HepG2 (cell line): ENCODE results near the gene NPBWR2. TPM values are rescaled to one million over a fixed set of nuclear protein-coding genes. Genes with fewer than 3 reads are reported as not detected.

Experiments used
- AGO2 ChIP-seq: fragments of 200-400 bp; formaldehyde crosslinking; optimal IDR thresholded peaks from 2 replicates; pipeline ENCODE3; 2017; ENCODE audit warnings: mild to moderate bottlenecking, low read depth, low read length, moderate library complexity
- ELF1 ChIP-seq: sonication (generic); formaldehyde crosslinking; IDR thresholded peaks from 2 replicates; pipeline ENCODE4 v1.4.0; 2020; ENCODE audit warnings: missing genetic modification reagents
- FOXC1 ChIP-seq: sonication (generic); formaldehyde crosslinking; IDR thresholded peaks from 2 replicates; pipeline ENCODE4 v1.8.0; 2022; ENCODE audit warnings: mild to moderate bottlenecking, missing genetic modification reagents, borderline replicate concordance
- HNRNPL ChIP-seq: fragments of 200-400 bp; formaldehyde crosslinking; IDR thresholded peaks from 2 replicates; pipeline ENCODE4 v1.6.1; 2017; ENCODE audit warnings: mild to moderate bottlenecking, low read depth, low read length
- HNRNPUL1 ChIP-seq: fragments of 200-400 bp; formaldehyde crosslinking; IDR thresholded peaks from 2 replicates; pipeline ENCODE4 v1.6.1; 2017; ENCODE audit warnings: low read depth, mild to moderate bottlenecking, low read length, moderate library complexity
- LCORL ChIP-seq, 2 experiments: fragments of 450-650 bp in 1 of 2; sonication (generic) in 1 of 2; formaldehyde crosslinking in 1 of 2; IDR thresholded peaks; 2 replicates each; pipeline versions ENCODE4 v1.5.0 to v1.6.1; 2017 to 2020; ENCODE audit warnings: antibody characterized with exemption in 1 of 2, missing genetic modification reagents in 1 of 2
- MED8 ChIP-seq: sonication (generic); formaldehyde crosslinking; IDR thresholded peaks from 2 replicates; pipeline ENCODE4 v1.8.1; 2023; ENCODE audit warnings: mild to moderate bottlenecking, missing genetic modification reagents; ENCODE audit not compliant: insufficient replicate concordance
- NFE2L1 ChIP-seq: sonication (generic); formaldehyde crosslinking; IDR thresholded peaks from 2 replicates; pipeline ENCODE4 v1.4.0; 2020; ENCODE audit warnings: missing genetic modification reagents, mild to moderate bottlenecking, borderline replicate concordance
- RFX1 ChIP-seq: fragments of 450-650 bp; IDR thresholded peaks from 2 replicates; pipeline ENCODE4 v1.6.1; 2017
- RXRA ChIP-seq: sonication (generic); formaldehyde crosslinking; IDR thresholded peaks from 2 replicates; pipeline ENCODE4 v1.5.1; 2020; ENCODE audit warnings: missing genetic modification reagents
- RXRB ChIP-seq: IDR thresholded peaks from 2 replicates; pipeline ENCODE4 v1.6.1; 2016; ENCODE audit warnings: borderline replicate concordance, missing genetic modification reagents, missing compliant biosample characterization
- SOX13 ChIP-seq, 3 experiments: fragments of 450-650 bp in 1 of 3; sonication (generic) in 1 of 3; formaldehyde crosslinking in 1 of 3; IDR thresholded peaks in 2 of 3; conservative IDR thresholded peaks in 1 of 3; 2 replicates each; pipeline versions ENCODE4 v1.5.0 to v1.6.1; 2016 to 2020; ENCODE audit warnings: antibody characterized with exemption in 1 of 3, mild to moderate bottlenecking in 1 of 3, missing compliant biosample characterization in 1 of 3, missing genetic modification reagents in 1 of 3, moderate library complexity in 1 of 3
- ZEB1 ChIP-seq: IDR thresholded peaks from 2 replicates; pipeline ENCODE4 v1.6.1; 2012; ENCODE audit warnings: mild to moderate bottlenecking, low read depth, inconsistent platforms; ENCODE audit not compliant: insufficient replicate concordance
- ZNF136 ChIP-seq: sonication (generic); formaldehyde crosslinking; IDR thresholded peaks from 2 replicates; pipeline ENCODE4 v1.8.1; 2022; ENCODE audit warnings: low read depth, mild to moderate bottlenecking, moderate library complexity, missing genetic modification reagents
- ZNF292 ChIP-seq: sonication (generic); formaldehyde crosslinking; IDR thresholded peaks from 2 replicates; pipeline ENCODE4 v1.8.1; 2022; ENCODE audit warnings: mild to moderate bottlenecking, low read depth, missing genetic modification reagents, borderline replicate concordance
- ZNF33A ChIP-seq: sonication (generic); formaldehyde crosslinking; IDR thresholded peaks from 2 replicates; pipeline ENCODE4 v1.5.1; 2020; ENCODE audit warnings: missing genetic modification reagents, mild to moderate bottlenecking, moderate library complexity, borderline replicate concordance
- ZNF547 ChIP-seq: sonication (generic); formaldehyde crosslinking; IDR thresholded peaks from 2 replicates; pipeline ENCODE4 v1.5.1; 2020; ENCODE audit warnings: mild to moderate bottlenecking, missing genetic modification reagents
- ZSCAN20 ChIP-seq: sonication (generic); formaldehyde crosslinking; IDR thresholded peaks from 2 replicates; pipeline ENCODE4 v1.4.0; 2020; ENCODE audit warnings: missing genetic modification reagents, mild to moderate bottlenecking, borderline replicate concordance
- ZZZ3 ChIP-seq: sonication (generic); formaldehyde crosslinking; IDR thresholded peaks from 2 replicates; pipeline ENCODE4 v1.4.0; 2020; ENCODE audit warnings: missing genetic modification reagents, mild to moderate bottlenecking, borderline replicate concordance
- polyA plus RNA-seq, 8 experiments: library from polyadenylated mRNA; depleted of rRNA in 3 of 8; stranded (reverse) in 7 of 8; unstranded in 1 of 8; fragments of >200 nt; fragmentation: Illumina TruSeq in 4 of 8; extraction: Trizol in 4 of 8; gene quantifications; 2 replicates each; pipeline versions ENCODE4 v1.2.1 to v1.2.3, GENCODE V29; 2011 to 2016; ENCODE audit warnings: low read depth in 4 of 8, missing spikeins in 1 of 8, mixed read lengths in 1 of 8; ENCODE audit not compliant: insufficient read depth in 1 of 8
- total RNA-seq, 5 experiments: library from RNA; depleted of rRNA; stranded (reverse); fragments of >200 nt; fragmentation: Illumina TruSeq; extraction: Trizol; gene quantifications; 2 replicates each; pipeline ENCODE4 v1.2.3, GENCODE V29; 2016; ENCODE audit warnings: low read depth in 1 of 5
- TF ChIP-seq, protein P1 (sequence below): sonication (generic); formaldehyde crosslinking; IDR thresholded peaks from 2 replicates; pipeline ENCODE4 v1.8.0; 2022; ENCODE audit warnings: missing genetic modification reagents, mild to moderate bottlenecking, inconsistent platforms, borderline replicate concordance
- TF ChIP-seq, protein P2 (sequence below): sonication (generic); formaldehyde crosslinking; IDR thresholded peaks from 2 replicates; pipeline ENCODE4 v1.5.0; 2020; ENCODE audit warnings: missing genetic modification reagents
- TF ChIP-seq, protein P3 (sequence below): sonication (generic); formaldehyde crosslinking; IDR thresholded peaks from 2 replicates; pipeline ENCODE4 v1.4.0; 2020; ENCODE audit warnings: missing genetic modification reagents
- TF ChIP-seq, protein P4 (sequence below): IDR thresholded peaks from 2 replicates; pipeline ENCODE4 v1.6.1; 2016; ENCODE audit warnings: mild to moderate bottlenecking, missing biosample characterization, missing genetic modification reagents

NPBWR2 gene
- total and polyA plus RNA-seq, 2 of the 13 experiments (the other 11 are each of a cell fraction or from before 2014, with no cell fraction given), result not detected

DNA sequence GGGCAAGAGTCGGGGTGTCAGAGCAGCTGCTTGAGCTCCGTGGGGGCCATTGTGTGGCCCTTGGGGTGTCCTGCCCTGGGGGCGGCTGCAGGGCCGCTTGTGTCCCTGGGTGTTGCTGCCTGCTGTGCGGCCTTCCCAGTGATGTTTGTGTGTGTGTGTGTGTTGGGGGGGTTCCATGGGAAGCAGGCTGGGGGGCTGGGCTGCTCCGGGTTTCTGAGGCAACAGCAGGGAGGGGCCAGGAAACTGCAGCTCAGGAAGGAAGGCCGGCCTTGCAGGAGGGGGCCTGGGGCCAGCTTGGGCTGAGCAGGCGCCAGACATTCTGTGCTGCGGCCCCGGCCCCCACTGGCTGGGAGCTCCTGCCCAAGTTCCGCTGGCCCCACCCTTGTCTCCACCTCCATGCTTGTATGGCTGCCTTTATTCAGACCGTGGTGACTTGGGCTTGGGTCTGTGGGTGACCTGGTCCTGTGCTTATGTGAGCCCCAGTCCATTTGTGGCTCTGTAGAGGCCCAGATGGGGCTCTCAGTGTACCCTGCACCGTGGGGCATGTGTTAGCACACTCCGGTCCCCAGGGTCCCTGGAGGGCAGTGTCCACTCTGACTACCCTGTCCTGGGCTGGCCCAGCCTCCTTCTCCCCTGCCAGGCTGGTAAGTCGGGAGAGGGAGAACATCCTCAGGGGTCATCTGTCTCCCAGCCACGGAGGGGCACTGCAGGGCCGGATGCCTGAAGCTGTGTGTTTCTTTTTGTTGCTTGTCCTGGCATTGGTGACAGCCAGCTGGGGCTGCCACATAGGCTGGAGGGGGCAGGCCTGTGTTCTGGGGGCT is 53.3 kb downstream of the NPBWR2 start (continued):
- TF ChIP-seq LCORL (IDR thresholded peaks at IDR 0.05) (0 out of 2 replicates have a peak, but pooled peaks have one; percentile 18), LCORL (CRISPR knock-in tag; IDR thresholded peaks at IDR 0.05) (peak; percentile 96), RXRB (CRISPR knock-in tag) (peak; percentile 77), HNRNPL (peak; percentile 94), ZNF547 (no peak; the same call in 1 of the 2 replicates), NFE2L1 (CRISPR knock-in tag) (no peak), SOX13 (IDR thresholded peaks at IDR 0.05) (no peak; the same call in 1 of the 2 replicates), SOX13 (CRISPR knock-in tag; conservative IDR thresholded peaks at IDR 0.05 in 1 of 2, IDR thresholded peaks at IDR 0.05 in 1 of 2) (peak in 1 of 2 experiments; percentile 50; a peak in 1 of 4 replicates), HNRNPUL1 (no peak), AGO2 (peak; percentile 42), ZZZ3 (CRISPR knock-in tag) (no peak; the same call in 1 of the 2 replicates), ZSCAN20 (CRISPR knock-in tag) (peak; percentile 84; the same call in 1 of the 2 replicates), ZEB1 (no peak), ELF1 (CRISPR knock-in tag) (peak; percentile 67), RXRA (CRISPR knock-in tag) (peak; percentile 84), RFX1 (no peak), ZNF292 (CRISPR knock-in tag) (peak; percentile 77; the same call in 1 of the 2 replicates), MED8 (CRISPR knock-in tag) (no peak), ZNF136 (CRISPR knock-in tag) (no peak; the same call in 1 of the 2 replicates), ZNF33A (no peak), FOXC1 (CRISPR knock-in tag) (peak; percentile 98)
- TF ChIP-seq, protein P1, sequence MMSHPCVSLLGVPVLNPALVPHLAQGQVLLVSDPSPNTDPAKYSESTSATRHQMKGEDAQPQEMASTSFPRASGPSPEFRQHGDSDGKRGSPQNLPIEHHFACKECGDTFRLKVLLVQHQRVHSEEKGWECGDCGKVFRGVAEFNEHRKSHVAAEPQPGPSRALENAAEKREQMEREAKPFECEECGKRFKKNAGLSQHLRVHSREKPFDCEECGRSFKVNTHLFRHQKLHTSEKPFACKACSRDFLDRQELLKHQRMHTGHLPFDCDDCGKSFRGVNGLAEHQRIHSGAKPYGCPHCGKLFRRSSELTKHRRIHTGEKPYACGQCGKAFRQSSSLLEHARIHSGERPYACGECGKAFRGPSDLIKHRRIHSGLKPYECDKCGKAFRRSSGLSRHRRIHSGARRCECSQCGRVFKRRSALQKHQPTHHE (CRISPR knock-in tag), result peak; percentile 67; the same call in 1 of the 2 replicates
- TF ChIP-seq, protein P2, sequence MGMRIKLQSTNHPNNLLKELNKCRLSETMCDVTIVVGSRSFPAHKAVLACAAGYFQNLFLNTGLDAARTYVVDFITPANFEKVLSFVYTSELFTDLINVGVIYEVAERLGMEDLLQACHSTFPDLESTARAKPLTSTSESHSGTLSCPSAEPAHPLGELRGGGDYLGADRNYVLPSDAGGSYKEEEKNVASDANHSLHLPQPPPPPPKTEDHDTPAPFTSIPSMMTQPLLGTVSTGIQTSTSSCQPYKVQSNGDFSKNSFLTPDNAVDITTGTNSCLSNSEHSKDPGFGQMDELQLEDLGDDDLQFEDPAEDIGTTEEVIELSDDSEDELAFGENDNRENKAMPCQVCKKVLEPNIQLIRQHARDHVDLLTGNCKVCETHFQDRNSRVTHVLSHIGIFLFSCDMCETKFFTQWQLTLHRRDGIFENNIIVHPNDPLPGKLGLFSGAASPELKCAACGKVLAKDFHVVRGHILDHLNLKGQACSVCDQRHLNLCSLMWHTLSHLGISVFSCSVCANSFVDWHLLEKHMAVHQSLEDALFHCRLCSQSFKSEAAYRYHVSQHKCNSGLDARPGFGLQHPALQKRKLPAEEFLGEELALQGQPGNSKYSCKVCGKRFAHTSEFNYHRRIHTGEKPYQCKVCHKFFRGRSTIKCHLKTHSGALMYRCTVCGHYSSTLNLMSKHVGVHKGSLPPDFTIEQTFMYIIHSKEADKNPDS (CRISPR knock-in tag), result peak; percentile 86; the same call in 1 of the 2 replicates
- TF ChIP-seq, protein P3, sequence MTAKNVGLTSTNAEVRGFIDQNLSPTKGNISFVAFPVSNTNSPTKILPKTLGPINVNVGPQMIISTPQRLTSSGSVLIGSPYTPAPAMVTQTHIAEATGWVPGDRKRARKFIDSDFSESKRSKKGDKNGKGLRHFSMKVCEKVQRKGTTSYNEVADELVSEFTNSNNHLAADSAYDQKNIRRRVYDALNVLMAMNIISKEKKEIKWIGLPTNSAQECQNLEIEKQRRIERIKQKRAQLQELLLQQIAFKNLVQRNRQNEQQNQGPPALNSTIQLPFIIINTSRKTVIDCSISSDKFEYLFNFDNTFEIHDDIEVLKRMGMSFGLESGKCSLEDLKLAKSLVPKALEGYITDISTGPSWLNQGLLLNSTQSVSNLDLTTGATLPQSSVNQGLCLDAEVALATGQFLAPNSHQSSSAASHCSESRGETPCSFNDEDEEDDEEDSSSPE (CRISPR knock-in tag), result peak; percentile 54
- TF ChIP-seq, protein P4, sequence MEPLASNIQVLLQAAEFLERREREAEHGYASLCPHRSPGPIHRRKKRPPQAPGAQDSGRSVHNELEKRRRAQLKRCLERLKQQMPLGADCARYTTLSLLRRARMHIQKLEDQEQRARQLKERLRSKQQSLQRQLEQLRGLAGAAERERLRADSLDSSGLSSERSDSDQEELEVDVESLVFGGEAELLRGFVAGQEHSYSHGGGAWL, result peak; percentile 78
